ENCODE measurements around the gene MAGEB1. TPM values are rescaled to one million over a fixed set of nuclear protein-coding genes. Genes with fewer than 3 reads are reported as not detected.
A peak's percentile ranks its signal among the peaks of the same experiment; 100 is the strongest.

Gene MAGEB1
- total RNA-seq (2014; rRNA removed), result not detected in 2 replicates
- percentile 8 among the genes with signal in this experiment for Bru-seq, nascent RNA
- BruChase-seq, experiment 1, labeled RNA remaining after a 6-hour chase, result not detected
- not detected for BruChase-seq, experiment 2, labeled RNA remaining after a 2-hour chase
- long read RNA-seq, result 0 reads

DNA sequence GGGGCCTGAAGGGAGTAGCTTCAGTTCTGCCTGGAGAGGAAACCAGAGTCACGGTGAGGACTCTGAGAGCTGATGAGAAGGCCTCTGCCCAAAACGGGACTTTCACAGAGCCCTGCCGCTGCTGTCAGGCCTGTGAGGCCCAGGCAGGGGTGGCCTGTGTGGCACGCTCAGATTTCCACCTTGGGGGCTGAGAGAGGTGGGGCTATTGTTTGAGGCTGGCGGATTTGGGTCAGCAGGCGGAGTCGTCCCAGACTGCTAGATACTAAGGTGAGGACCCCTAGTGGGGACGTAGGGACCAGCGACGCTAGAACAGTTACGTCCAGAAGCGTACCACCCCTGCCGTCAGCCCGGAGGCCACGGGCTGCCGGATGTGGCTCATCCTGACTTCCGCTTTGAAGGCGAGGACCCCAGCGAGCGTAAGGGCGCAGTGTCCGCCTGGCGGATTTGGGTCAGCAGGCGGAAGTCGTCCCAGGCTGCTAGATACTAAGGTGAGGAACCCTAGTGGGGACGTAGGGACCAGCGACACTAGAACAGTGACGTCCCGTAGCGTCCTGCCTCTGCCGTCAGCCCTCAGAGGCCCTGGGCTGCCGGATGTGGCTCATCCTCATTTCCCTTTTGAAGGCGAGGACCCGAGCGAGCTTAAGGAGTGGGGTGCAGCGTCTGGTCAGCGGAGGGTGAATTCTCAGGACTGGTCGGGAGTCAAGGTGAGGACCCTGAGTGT is at the start of gene MAGEB1:
Gene MAGEB1 (plus strand): TSS at position 378 of the 721 bp plus-strand sequence. CDS start 3,348 bp downstream, outside the sequence.
- TF ChIP-seq, protein P1, sequence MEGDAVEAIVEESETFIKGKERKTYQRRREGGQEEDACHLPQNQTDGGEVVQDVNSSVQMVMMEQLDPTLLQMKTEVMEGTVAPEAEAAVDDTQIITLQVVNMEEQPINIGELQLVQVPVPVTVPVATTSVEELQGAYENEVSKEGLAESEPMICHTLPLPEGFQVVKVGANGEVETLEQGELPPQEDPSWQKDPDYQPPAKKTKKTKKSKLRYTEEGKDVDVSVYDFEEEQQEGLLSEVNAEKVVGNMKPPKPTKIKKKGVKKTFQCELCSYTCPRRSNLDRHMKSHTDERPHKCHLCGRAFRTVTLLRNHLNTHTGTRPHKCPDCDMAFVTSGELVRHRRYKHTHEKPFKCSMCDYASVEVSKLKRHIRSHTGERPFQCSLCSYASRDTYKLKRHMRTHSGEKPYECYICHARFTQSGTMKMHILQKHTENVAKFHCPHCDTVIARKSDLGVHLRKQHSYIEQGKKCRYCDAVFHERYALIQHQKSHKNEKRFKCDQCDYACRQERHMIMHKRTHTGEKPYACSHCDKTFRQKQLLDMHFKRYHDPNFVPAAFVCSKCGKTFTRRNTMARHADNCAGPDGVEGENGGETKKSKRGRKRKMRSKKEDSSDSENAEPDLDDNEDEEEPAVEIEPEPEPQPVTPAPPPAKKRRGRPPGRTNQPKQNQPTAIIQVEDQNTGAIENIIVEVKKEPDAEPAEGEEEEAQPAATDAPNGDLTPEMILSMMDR (conservative IDR thresholded peaks at IDR 0.05; ENCODE audit: low read depth, low read length), result no peak; the same call in 1 of the 2 replicates
- no peak for TF ChIP-seq EZH2phosphoT487 (IDR thresholded peaks at IDR 0.05; ENCODE audit: borderline replicate concordance, low read length)
- TF ChIP-seq EZH2 (IDR thresholded peaks at IDR 0.05; ENCODE audit: low read length, unreplicated experiment), result no peak
- no peaks in the 10 kb centered on the region for H3K4me1 ChIP-seq (ENCODE audit: insufficient read depth, low read length)
- H3K9ac ChIP-seq (ENCODE audit: low read length), result no peak within 1 kb of the TSS
- no peaks in the 10 kb centered on the region for H3K79me2 ChIP-seq (ENCODE audit: low read length)
- ChIA-PET CTCF (no interaction called here), POLR2A (ENCODE audit: unreplicated experiment) (no interaction called here)
- no peaks in the 10 kb centered on the region for H3K36me3 ChIP-seq (ENCODE audit: low read depth, low read length)
- DNase-seq, result no peak
- H3K4me3 ChIP-seq (ENCODE audit: low read length), result no peak within 1 kb of the TSS
- H3K4me2 ChIP-seq (ENCODE audit: low read length), result no peak within 1 kb of the TSS
- no peak within 1 kb of the TSS for H2AFZ ChIP-seq (ENCODE audit: low read length)
- no peaks in the 10 kb centered on the region for H3F3A ChIP-seq (ENCODE audit: low read length, unreplicated experiment)
- no peak within 1 kb of the TSS for H3K27ac ChIP-seq (ENCODE audit: low read length)
- H3K9me2 ChIP-seq (replicated peaks; ENCODE audit: low read length), result no peaks in the 10 kb centered on the region
- peaks cover 9% of the 10 kb centered on the region; the same call in 1 of the 2 replicates for H3K27me3 ChIP-seq (ENCODE audit: low read length)
- ATAC-seq, result no peak
- intact Hi-C loops (cut with micrococcal nuclease), result no loop called here
- H4K20me1 ChIP-seq (ENCODE audit: low read length), result no peaks in the 10 kb centered on the region
- no TSS peak for BruUV-seq (replicated peaks)
- H3K9me3 ChIP-seq (ENCODE audit: low read length), result no peaks in the 10 kb centered on the region

DNA sequence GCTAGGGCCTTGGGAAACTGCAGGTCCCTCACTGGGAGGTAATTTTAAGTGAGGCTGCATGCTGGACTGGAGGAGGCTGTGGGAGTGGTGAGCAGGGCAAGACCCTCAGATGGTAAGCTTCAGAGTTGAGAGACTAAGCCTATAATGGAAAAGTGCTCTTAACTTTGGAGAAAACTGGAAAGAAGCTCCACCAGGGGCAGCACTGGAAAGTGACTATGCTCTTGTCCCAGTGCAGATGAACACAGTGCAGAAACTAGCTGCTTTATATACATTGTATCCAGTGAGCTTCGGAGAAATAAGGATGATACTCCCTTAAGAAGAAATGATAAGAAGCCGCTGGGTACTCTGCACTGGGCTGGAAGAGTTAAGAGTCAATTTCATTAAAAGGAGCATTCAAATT is 34.8 kb upstream of the MAGEB1 start:
- H3K79me2 ChIP-seq (ENCODE audit: low read length), result no peaks in the 10 kb centered on the region
- H2AFZ ChIP-seq (ENCODE audit: low read length), result no peak overlapping the region
- ChIA-PET CTCF (no interaction called here), POLR2A (ENCODE audit: unreplicated experiment) (no interaction called here)
- H3K27ac ChIP-seq (ENCODE audit: low read length), result no peak overlapping the region
- no peaks in the 10 kb centered on the region for H3K36me3 ChIP-seq (ENCODE audit: low read depth, low read length)
- H4K20me1 ChIP-seq (ENCODE audit: low read length), result no peaks in the 10 kb centered on the region
- no peaks in the 10 kb centered on the region for H3K4me1 ChIP-seq (ENCODE audit: insufficient read depth, low read length)
- H3K9me2 ChIP-seq (replicated peaks; ENCODE audit: low read length), result no peaks in the 10 kb centered on the region
- ATAC-seq, result no peak
- no peak overlapping the region for H3K9ac ChIP-seq (ENCODE audit: low read length)
- H3F3A ChIP-seq (ENCODE audit: low read length, unreplicated experiment), result no peaks in the 10 kb centered on the region
- H3K4me3 ChIP-seq (ENCODE audit: low read length), result no peak overlapping the region
- no TSS peak for BruUV-seq (replicated peaks)
- H3K9me3 ChIP-seq (ENCODE audit: low read length), result no peaks in the 10 kb centered on the region
- peak; percentile 3 for DNase-seq
- intact Hi-C loops (cut with micrococcal nuclease), result no loop called here
- H3K27me3 ChIP-seq (ENCODE audit: low read length), result peaks cover 11% of the 10 kb centered on the region; the same call in 1 of the 2 replicates
- TF ChIP-seq, protein P1 (conservative IDR thresholded peaks at IDR 0.05; ENCODE audit: low read depth, low read length), result no peak
- TF ChIP-seq EZH2 (IDR thresholded peaks at IDR 0.05; ENCODE audit: low read length, unreplicated experiment) (no peak), EZH2phosphoT487 (IDR thresholded peaks at IDR 0.05; ENCODE audit: borderline replicate concordance, low read length) (no peak)
- no peak overlapping the region for H3K4me2 ChIP-seq (ENCODE audit: low read length)

DNA sequence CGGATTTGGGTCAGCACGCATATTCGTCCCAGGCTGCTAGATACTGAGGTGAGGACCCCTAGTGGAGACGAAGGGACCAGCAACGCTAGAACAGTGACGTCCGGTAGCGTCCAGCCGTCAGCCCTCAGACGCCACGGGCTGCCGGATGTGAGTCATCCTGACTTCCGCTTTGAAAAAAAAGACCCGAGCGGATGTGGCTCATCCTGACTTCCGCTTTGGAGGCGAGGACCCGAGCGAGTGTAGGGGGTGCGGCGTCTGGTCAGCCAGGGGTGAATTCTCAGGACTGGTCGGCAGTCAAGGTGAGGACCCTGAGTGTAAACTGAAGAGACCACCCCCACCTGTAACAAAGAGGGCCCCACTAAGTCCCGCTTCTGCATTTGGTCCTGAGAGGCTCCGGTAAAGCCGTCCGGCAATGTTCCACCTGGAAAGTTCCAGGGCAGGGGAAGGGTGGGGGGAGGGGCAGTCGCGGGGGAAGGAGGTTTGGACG is 31.5 kb upstream of the MAGEB1 start, which contains the start of gene MAGEB2:
Gene MAGEB2 (plus strand): TSS at position 207 of the 487 bp plus-strand sequence. CDS start 3,018 bp downstream, outside the sequence.
- Histone ChIP-seq H3K27me3 (ENCODE audit: low read length) (peaks cover 7% of the 10 kb centered on the region; the same call in 1 of the 2 replicates), H2AFZ (ENCODE audit: low read length) (no peak within 1 kb of the TSS), H3K27ac (ENCODE audit: low read length) (no peak within 1 kb of the TSS), H3K4me3 (ENCODE audit: low read length) (no peak within 1 kb of the TSS), H3K9me3 (ENCODE audit: low read length) (no peaks in the 10 kb centered on the region), H3K4me2 (ENCODE audit: low read length) (no peak within 1 kb of the TSS), H3F3A (ENCODE audit: low read length, unreplicated experiment) (no peaks in the 10 kb centered on the region), H3K9me2 (replicated peaks; ENCODE audit: low read length) (no peaks in the 10 kb centered on the region), H3K36me3 (ENCODE audit: low read depth, low read length) (no peaks in the 10 kb centered on the region), H4K20me1 (ENCODE audit: low read length) (no peaks in the 10 kb centered on the region), H3K4me1 (ENCODE audit: insufficient read depth, low read length) (no peaks in the 10 kb centered on the region), H3K79me2 (ENCODE audit: low read length) (no peaks in the 10 kb centered on the region), H3K9ac (ENCODE audit: low read length) (no peak within 1 kb of the TSS)
- BruUV-seq (replicated peaks), result no TSS peak
- TF ChIP-seq, protein P1 (conservative IDR thresholded peaks at IDR 0.05; ENCODE audit: low read depth, low read length), result no peak
- TF ChIP-seq EZH2 (IDR thresholded peaks at IDR 0.05; ENCODE audit: low read length, unreplicated experiment), result no peak
- TF ChIP-seq EZH2phosphoT487 (IDR thresholded peaks at IDR 0.05; ENCODE audit: borderline replicate concordance, low read length), result no peak
- DNase-seq (no peak), ATAC-seq (no peak)
- ChIA-PET CTCF (no interaction called here), POLR2A (ENCODE audit: unreplicated experiment) (no interaction called here)
- intact Hi-C loops (cut with micrococcal nuclease), result no loop called here
